ENCODE measurements around the gene PCSK5.

PCSK5 gene

DNA sequence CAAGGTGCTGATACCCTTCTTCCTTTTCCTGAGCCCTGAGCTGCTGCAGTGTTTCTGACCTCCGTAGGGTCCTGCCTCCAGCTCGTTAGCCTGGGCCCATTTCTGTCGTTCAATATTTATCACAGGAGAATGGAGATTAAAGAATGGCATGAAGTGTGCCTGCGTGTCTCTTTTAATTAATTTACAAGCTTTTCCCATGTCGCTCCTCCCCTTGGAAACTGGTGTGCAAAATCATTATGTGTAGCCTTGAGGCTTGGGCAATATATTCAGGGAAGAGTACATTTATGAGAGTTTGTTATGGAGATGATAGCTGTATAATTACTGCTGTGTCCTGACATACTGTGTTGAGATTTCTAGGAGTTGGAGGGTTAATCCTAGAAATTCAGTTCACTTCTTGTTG is 99.7 kb downstream of the PCSK5 start:
- in situ Hi-C loops (cut with MboI; ENCODE audit: low sequenced_read_pairs, unreplicated experiment), result no loop called here
- DNase-seq (ENCODE audit: low spot score), result no peak
- TF ChIP-seq, protein P1, sequence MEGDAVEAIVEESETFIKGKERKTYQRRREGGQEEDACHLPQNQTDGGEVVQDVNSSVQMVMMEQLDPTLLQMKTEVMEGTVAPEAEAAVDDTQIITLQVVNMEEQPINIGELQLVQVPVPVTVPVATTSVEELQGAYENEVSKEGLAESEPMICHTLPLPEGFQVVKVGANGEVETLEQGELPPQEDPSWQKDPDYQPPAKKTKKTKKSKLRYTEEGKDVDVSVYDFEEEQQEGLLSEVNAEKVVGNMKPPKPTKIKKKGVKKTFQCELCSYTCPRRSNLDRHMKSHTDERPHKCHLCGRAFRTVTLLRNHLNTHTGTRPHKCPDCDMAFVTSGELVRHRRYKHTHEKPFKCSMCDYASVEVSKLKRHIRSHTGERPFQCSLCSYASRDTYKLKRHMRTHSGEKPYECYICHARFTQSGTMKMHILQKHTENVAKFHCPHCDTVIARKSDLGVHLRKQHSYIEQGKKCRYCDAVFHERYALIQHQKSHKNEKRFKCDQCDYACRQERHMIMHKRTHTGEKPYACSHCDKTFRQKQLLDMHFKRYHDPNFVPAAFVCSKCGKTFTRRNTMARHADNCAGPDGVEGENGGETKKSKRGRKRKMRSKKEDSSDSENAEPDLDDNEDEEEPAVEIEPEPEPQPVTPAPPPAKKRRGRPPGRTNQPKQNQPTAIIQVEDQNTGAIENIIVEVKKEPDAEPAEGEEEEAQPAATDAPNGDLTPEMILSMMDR (IDR thresholded peaks at IDR 0.05; ENCODE audit: borderline replicate concordance, control extremely low read depth, extremely low read depth, insufficient read depth, missing control alignments), result no peak

DNA sequence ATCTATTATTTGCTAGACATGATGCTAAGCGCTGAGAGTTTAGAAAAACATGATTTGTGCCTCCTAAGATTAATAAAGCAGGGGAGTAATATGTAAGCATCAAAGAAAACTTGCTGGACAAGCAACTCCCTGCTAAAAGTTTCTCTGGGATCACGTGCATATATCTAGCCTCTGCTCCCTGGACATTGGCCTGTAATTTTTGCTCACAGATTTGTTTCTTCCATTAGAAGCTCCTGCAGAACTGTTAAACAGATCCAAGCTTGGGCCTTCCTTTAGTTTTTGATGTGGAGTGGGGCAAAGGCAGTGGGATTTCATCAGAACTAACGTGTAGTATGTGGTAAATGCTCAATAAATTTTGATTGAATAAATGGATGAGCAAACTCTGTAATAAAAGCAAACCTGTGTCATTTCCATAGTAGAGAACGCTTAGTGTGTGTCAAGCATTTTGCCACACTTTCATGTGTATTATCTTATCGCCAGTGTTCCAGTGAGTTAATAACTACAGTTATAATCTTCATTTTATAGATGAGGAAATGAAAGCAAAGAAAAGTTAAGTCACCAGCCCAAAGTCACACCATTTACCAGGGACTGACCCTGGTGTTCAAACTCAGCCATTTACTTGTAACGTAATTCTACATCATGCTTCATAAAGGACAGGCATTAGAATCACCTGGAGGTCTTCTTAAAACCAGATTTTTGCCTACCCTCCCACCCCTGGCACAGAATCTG is 100.3 kb downstream of the PCSK5 start:
- no peak for DNase-seq (ENCODE audit: low spot score)
- in situ Hi-C loops (cut with MboI; ENCODE audit: low sequenced_read_pairs, unreplicated experiment), result no loop called here
- TF ChIP-seq, protein P1 (IDR thresholded peaks at IDR 0.05; ENCODE audit: borderline replicate concordance, control extremely low read depth, extremely low read depth, insufficient read depth, missing control alignments), result no peak

DNA sequence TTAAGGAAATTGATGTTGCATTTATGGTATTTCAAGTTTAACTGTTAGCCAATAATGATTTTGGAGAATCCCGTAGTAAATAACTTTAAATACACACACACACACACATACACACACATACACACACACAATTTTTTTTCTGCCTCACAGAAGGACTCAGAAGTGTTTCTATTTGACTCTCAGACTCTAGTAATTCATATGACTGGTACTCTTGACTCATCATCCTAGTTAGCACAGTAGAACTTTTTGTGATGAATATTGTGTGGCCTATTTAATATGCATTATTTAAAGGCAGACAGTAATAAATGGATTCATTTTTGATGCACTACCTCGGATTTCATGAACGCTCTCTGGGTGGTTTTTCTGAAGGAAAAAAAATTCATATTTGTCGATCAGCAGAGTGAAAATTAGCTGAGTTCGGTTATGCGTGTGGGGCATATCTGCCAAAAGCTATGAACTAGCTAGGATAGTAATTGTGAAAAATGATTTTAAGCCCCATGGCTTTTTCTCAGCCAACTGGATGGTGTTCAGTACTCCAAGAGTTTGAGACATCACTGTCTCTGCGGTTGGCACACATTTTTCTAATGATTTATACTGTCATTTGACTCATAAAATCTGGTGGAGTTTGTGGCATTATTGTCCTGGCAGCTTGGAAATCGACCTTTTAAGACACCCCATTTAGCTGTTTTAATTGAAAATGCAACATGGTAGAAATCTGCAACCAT is 102.2 kb downstream of the PCSK5 start:
- TF ChIP-seq, protein P1 (IDR thresholded peaks at IDR 0.05; ENCODE audit: borderline replicate concordance, control extremely low read depth, extremely low read depth, insufficient read depth, missing control alignments), result no peak
- no peak for DNase-seq (ENCODE audit: low spot score)
- in situ Hi-C loops (cut with MboI; ENCODE audit: low sequenced_read_pairs, unreplicated experiment), result no loop called here

DNA sequence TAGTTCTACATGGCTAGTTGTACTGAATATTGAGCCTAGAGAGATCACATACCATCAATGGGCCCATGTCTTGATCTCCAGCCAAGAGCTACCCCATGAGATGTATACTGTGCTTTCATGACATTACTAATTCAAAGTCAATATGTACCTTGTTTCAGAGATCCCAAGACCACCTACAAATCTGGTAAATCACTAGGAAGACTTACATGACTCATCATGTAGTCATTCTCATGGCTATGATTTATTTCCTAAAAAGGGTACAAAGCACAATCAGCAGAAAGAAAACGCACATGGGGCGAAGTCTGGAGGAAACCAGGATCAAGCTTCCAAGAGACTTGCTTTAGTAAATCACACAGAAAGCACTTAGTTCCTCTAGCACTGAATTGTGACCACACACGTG is 103.0 kb downstream of the PCSK5 start:
- no peak for DNase-seq (ENCODE audit: low spot score)
- in situ Hi-C loops (cut with MboI; ENCODE audit: low sequenced_read_pairs, unreplicated experiment), result no loop called here
- TF ChIP-seq, protein P1 (IDR thresholded peaks at IDR 0.05; ENCODE audit: borderline replicate concordance, control extremely low read depth, extremely low read depth, insufficient read depth, missing control alignments), result no peak

DNA sequence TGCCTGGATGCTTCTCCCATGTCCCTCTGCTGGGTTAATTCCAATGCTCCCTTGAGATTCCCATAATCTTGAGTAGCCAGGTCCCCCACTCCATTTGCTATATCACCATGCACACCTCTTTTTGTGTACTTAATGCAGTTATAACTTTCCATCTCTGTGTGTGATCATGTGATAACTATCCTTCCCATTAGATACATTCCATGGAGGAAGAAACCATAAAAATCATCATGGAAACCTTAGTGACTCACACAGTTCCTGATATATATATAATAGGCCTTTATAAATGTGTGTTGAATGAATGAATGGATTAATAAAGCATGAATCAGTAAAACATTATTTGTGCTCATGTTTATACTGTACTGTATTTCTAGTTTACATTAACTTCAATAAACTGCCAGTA is 104.6 kb downstream of the PCSK5 start:
- TF ChIP-seq, protein P1 (IDR thresholded peaks at IDR 0.05; ENCODE audit: borderline replicate concordance, control extremely low read depth, extremely low read depth, insufficient read depth, missing control alignments), result no peak
- DNase-seq (ENCODE audit: low spot score), result no peak
- in situ Hi-C loops (cut with MboI; ENCODE audit: low sequenced_read_pairs, unreplicated experiment), result no loop called here

DNA sequence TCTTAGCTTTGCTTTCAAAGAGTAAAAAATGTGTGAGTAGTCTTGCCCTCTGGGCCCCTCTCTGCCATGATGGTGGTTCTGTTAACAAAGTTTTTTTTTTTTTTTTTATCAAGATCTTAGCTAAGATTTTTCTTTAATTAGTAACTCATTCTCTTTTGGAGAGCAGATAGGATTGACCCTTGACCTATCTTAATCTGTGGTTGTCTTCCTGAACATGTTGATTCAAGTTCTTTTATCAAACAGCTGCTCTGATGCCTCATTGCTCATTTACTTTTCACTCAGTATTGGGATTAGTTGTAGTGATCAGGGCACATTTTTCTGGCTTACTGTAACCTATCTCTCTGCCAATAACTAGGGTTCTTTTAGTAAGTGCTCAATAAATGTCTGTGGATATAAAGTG is 106.3 kb downstream of the PCSK5 start:
- in situ Hi-C loops (cut with MboI; ENCODE audit: low sequenced_read_pairs, unreplicated experiment), result no loop called here
- DNase-seq (ENCODE audit: low spot score), result no peak
- TF ChIP-seq, protein P1 (IDR thresholded peaks at IDR 0.05; ENCODE audit: borderline replicate concordance, control extremely low read depth, extremely low read depth, insufficient read depth, missing control alignments), result no peak

Measured in GM13976 (cell line).